Measurements from ENCODE around the gene PAGR1. TPM values are rescaled to one million over a fixed set of nuclear protein-coding genes. Genes with fewer than 3 reads are reported as not detected.

PAGR1 gene
- total and polyA plus RNA-seq, 10 of the 15 experiments (the other 5 are each of a cell fraction or from before 2014, with no cell fraction given), result 1.1 to 57.7 (median 23.4) TPM

GRCh38 chr16:29862884-29863668 lies 47.1 kb downstream of the PAGR1 start, which contains the start of gene CDIPT (continued):
- TF ChIP-seq, protein P1, sequence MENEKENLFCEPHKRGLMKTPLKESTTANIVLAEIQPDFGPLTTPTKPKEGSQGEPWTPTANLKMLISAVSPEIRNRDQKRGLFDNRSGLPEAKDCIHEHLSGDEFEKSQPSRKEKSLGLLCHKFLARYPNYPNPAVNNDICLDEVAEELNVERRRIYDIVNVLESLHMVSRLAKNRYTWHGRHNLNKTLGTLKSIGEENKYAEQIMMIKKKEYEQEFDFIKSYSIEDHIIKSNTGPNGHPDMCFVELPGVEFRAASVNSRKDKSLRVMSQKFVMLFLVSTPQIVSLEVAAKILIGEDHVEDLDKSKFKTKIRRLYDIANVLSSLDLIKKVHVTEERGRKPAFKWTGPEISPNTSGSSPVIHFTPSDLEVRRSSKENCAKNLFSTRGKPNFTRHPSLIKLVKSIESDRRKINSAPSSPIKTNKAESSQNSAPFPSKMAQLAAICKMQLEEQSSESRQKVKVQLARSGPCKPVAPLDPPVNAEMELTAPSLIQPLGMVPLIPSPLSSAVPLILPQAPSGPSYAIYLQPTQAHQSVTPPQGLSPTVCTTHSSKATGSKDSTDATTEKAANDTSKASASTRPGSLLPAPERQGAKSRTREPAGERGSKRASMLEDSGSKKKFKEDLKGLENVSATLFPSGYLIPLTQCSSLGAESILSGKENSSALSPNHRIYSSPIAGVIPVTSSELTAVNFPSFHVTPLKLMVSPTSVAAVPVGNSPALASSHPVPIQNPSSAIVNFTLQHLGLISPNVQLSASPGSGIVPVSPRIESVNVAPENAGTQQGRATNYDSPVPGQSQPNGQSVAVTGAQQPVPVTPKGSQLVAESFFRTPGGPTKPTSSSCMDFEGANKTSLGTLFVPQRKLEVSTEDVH (IDR thresholded peaks at IDR 0.05; ENCODE audit: low read depth, partially characterized antibody), result peak; percentile 81
- TF ChIP-seq ZNF622 (IDR thresholded peaks at IDR 0.05) (no peak), POLR2A (IDR thresholded peaks at IDR 0.05; ENCODE audit: low read depth, low read length) (peak; percentile 59; the same call in 1 of the 2 replicates), DPF2 (IDR thresholded peaks at IDR 0.05) (0 out of 2 replicates have a peak, but pooled peaks have one; percentile 38), USF2 (IDR thresholded peaks at IDR 0.05; ENCODE audit: borderline replicate concordance, low read depth, low read length) (no peak), NKRF (conservative IDR thresholded peaks at IDR 0.05) (peak; percentile 88), MLLT1 (IDR thresholded peaks at IDR 0.05) (peak; percentile 91), PML (IDR thresholded peaks at IDR 0.05; ENCODE audit: low read length) (0 out of 2 replicates have a peak, but pooled peaks have one; percentile 82), ZSCAN29 (IDR thresholded peaks at IDR 0.05) (no peak), EGR1 (IDR thresholded peaks at IDR 0.05; ENCODE audit: borderline replicate concordance in 1 of 2, low read depth in 2 of 2, low read length in 2 of 2) (peak in 1 of 2 experiments; percentile 86; a peak in 2 of 3 replicates), CHD1 (IDR thresholded peaks at IDR 0.05; ENCODE audit: low read depth, low read length) (peak; percentile 99), SKIL (IDR thresholded peaks at IDR 0.05; ENCODE audit: low read depth, poor library complexity, severe bottlenecking) (peak; percentile 100), E4F1 (IDR thresholded peaks at IDR 0.05; ENCODE audit: borderline replicate concordance, partially characterized antibody) (peak; percentile 97), CBX5 (IDR thresholded peaks at IDR 0.05; ENCODE audit: low read depth) (0 out of 2 replicates have a peak, but pooled peaks have one; percentile 59), ZNF274 (IDR thresholded peaks at IDR 0.05; ENCODE audit: insufficient read depth, insufficient read length) (no peak), RCOR1 (conservative IDR thresholded peaks at IDR 0.05; ENCODE audit: low read depth, low read length) (no peak), MYB (IDR thresholded peaks at IDR 0.05; ENCODE audit: borderline replicate concordance, low read depth, low read length) (no peak)
